GM12874 (cell line): ENCODE results near the gene SLC7A8.

Experiments
- TF ChIP-seq, protein P1 (sequence below): IDR thresholded peaks from 2 replicates; pipeline ENCODE4 v1.5.1; 2011; ENCODE audit warnings: low read depth, mild to moderate bottlenecking, control low read depth, low read length, moderate library complexity; ENCODE audit not compliant: insufficient read depth

The SLC7A8 gene

DNA sequence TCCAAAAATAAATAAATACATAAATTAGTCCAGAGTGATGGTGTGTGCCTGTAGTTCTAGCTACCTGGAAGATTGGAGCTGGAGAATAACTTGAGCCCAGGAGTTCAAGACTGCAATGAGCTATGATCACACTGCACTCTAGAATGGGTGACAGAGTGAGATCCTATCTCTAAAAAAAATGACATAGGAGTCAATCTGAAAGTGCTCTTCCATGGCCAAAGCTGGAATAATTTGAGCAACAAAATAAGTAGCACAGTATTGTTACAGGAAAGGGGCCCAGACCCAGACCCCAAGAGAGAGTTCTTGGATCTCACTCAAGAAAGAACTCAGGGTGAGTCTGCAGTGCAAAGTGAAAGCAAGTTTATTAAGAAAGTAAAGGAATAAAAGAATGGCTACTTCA, 24.9 kb upstream of the SLC7A8 start:
- TF ChIP-seq, protein P1, sequence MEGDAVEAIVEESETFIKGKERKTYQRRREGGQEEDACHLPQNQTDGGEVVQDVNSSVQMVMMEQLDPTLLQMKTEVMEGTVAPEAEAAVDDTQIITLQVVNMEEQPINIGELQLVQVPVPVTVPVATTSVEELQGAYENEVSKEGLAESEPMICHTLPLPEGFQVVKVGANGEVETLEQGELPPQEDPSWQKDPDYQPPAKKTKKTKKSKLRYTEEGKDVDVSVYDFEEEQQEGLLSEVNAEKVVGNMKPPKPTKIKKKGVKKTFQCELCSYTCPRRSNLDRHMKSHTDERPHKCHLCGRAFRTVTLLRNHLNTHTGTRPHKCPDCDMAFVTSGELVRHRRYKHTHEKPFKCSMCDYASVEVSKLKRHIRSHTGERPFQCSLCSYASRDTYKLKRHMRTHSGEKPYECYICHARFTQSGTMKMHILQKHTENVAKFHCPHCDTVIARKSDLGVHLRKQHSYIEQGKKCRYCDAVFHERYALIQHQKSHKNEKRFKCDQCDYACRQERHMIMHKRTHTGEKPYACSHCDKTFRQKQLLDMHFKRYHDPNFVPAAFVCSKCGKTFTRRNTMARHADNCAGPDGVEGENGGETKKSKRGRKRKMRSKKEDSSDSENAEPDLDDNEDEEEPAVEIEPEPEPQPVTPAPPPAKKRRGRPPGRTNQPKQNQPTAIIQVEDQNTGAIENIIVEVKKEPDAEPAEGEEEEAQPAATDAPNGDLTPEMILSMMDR: no peak

GRCh38 chr14:23207146-23207540, 23.7 kb upstream of the SLC7A8 start:
- TF ChIP-seq, protein P1: no peak

DNA sequence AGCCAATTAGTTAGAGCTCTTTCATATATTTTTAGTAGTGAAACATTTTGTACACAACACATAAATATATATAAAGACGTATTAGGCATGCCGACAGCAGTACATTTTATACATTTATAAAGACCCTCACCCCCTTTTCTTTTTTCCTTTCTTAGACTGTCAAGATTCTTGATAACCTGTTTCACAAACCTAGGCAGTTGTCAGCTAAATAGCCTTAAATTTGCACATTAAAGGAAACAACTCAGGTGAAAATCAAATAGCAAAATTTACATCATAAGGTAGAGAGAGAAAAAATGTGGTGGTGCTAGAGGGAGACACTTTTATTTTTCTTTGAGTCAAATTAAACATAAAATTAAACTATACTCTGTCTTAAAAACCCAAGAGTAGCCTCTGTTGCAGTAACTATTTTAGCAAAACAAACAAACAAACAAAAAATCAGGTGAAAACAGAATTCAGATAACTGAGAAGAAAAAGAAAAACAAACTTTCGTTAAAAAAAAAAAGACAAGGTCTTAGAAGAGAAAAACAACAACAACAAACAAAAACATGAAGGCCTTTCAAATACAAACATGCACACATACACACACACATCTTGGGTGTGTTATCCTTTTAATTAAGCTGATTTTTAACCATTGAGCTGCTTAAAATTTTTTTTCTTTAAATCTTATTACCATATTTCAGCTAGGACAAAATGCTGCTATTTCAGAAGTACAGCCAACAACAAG, 23.1 kb upstream of the SLC7A8 start:
- TF ChIP-seq, protein P1: no peak

GRCh38 chr14:23202001-23202400, 18.5 kb upstream of the SLC7A8 start:
- TF ChIP-seq, protein P1: no peak

GRCh38 chr14:23195552-23196101, 12.2 kb upstream of the SLC7A8 start:
- TF ChIP-seq, protein P1: no peak

- TF ChIP-seq, protein P1: no peak
Measured at GRCh38 chr14:23193432-23193831, 10.0 kb upstream of the SLC7A8 start.

GRCh38 chr14:23187925-23188324, 4.5 kb upstream of the SLC7A8 start:
- TF ChIP-seq, protein P1: no peak
